ENCODE results near the gene LGALS3BP. TPM values are rescaled to one million over a fixed set of nuclear protein-coding genes. Genes with fewer than 3 reads are reported as not detected.

Gene LGALS3BP
- total RNA-seq, 1 donor from 2014 or later: 73.3 TPM

DNA sequence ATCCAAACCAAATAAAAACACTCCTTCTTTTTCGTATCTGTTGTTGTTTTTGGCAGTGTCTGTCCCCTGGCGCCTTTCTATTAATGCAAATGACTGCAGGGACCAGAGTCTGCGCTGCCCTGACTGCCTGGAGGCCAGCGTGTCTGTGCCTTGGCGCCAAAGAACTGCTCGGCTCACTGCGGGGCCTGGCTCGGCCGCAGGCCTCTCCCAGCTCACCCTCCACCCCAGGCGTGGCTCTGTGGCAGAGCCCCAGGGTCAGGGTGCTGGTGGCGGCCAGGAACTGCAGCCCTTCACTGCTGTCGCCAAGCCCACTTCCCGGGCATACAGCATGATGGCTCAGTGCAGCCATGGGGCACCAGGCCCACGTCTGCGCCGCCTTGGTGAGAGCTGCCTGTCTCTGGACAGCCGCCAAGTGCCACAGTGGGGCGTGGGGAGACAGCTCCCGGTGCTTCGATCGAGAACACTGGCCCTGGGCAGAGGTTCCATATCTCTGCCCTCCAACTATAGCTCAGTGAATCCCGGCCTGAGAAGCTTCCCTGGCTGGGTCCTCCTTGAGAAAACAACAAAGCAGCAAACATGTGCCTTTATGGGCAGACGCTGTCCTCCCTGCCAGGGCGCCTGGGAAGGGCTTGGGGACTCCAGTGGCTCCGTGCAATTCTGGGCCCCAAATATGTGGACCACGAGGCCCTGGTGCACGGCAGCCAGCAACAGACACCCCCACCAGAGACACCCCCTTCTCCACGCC lies 18.8 kb upstream of the LGALS3BP start:
- H3K27me3 Mint-ChIP-seq: no peaks in the 10 kb centered on the region

DNA sequence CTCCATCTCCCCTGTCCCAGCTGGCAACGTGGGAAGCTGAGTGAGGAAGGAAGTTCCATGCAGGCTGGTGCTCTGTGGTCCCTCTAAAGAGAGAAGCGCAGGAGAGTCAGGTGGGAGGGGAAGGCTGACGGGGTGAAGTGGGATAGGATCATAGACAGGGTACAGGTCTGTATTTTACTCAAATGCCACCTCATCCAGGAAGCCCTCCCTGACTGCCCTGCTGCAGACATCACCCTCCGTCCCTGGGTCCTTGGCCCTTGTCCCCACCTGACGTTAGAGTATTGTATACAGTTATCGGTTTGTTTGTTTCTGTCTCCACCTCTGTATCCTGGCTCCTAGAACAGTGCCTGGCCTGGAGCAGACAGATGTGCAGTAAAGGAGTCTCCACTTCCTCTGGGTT lies 18.2 kb upstream of the LGALS3BP start:
- H3K27ac Mint-ChIP-seq: no peak overlapping the region
- H3K36me3 Mint-ChIP-seq (ENCODE audit: low read depth): peaks cover 52% of the 10 kb centered on the region
- intact Hi-C loops (cut with micrococcal nuclease): no loop called here

More for the DNA sequence above, 18.8 kb upstream of the LGALS3BP start:
- Mint-ChIP-seq H3K36me3 (ENCODE audit: low read depth) (peaks cover 49% of the 10 kb centered on the region), H3K4me3 (no peak overlapping the region), H3K9me3 (no peaks in the 10 kb centered on the region), H3K27ac (no peak overlapping the region), H3K4me1 (peaks cover 3% of the 10 kb centered on the region)
- intact Hi-C loops (cut with micrococcal nuclease): no loop called here
- DNase-seq: no peak

GRCh38 chr17:78997231-78997741 lies 17.6 kb upstream of the LGALS3BP start:
- Mint-ChIP-seq H3K36me3 (ENCODE audit: low read depth) (peaks cover 50% of the 10 kb centered on the region), H3K27me3 (no peaks in the 10 kb centered on the region), H3K4me3 (no peak overlapping the region), H3K27ac (no peak overlapping the region), H3K9me3 (no peaks in the 10 kb centered on the region), H3K4me1 (peaks cover 9% of the 10 kb centered on the region)
- intact Hi-C loops (cut with micrococcal nuclease): no loop called here
- no peak for DNase-seq

More for the DNA sequence above, 18.2 kb upstream of the LGALS3BP start:
- Mint-ChIP-seq H3K27me3 (no peaks in the 10 kb centered on the region), H3K9me3 (no peaks in the 10 kb centered on the region), H3K4me3 (no peak overlapping the region), H3K4me1 (peaks cover 8% of the 10 kb centered on the region)
- no peak for DNase-seq

- intact Hi-C loops (cut with micrococcal nuclease): no loop called here
- no peak overlapping the region for H3K27ac Mint-ChIP-seq
- peaks cover 50% of the 10 kb centered on the region for H3K36me3 Mint-ChIP-seq (ENCODE audit: low read depth)
- H3K4me3 Mint-ChIP-seq: no peak overlapping the region
- peaks cover 7% of the 10 kb centered on the region for H3K4me1 Mint-ChIP-seq
- H3K27me3 Mint-ChIP-seq: no peaks in the 10 kb centered on the region
- DNase-seq: no peak
- H3K9me3 Mint-ChIP-seq: no peaks in the 10 kb centered on the region
Measured at GRCh38 chr17:78996781-78997201, 17.1 kb upstream of the LGALS3BP start.

- no peaks in the 10 kb centered on the region for H3K27me3 Mint-ChIP-seq
- peaks cover 7% of the 10 kb centered on the region for H3K4me1 Mint-ChIP-seq
- H3K27ac Mint-ChIP-seq: no peak overlapping the region
- H3K36me3 Mint-ChIP-seq (ENCODE audit: low read depth): peaks cover 53% of the 10 kb centered on the region
- no peaks in the 10 kb centered on the region for H3K9me3 Mint-ChIP-seq
- no peak for DNase-seq
- intact Hi-C loops (cut with micrococcal nuclease): no loop called here
- H3K4me3 Mint-ChIP-seq: no peak overlapping the region
Measured at GRCh38 chr17:78995761-78996451, 16.2 kb upstream of the LGALS3BP start.

- intact Hi-C loops (cut with micrococcal nuclease): no loop called here
Measured at GRCh38 chr17:78995022-78995760, 15.5 kb upstream of the LGALS3BP start.

DNA sequence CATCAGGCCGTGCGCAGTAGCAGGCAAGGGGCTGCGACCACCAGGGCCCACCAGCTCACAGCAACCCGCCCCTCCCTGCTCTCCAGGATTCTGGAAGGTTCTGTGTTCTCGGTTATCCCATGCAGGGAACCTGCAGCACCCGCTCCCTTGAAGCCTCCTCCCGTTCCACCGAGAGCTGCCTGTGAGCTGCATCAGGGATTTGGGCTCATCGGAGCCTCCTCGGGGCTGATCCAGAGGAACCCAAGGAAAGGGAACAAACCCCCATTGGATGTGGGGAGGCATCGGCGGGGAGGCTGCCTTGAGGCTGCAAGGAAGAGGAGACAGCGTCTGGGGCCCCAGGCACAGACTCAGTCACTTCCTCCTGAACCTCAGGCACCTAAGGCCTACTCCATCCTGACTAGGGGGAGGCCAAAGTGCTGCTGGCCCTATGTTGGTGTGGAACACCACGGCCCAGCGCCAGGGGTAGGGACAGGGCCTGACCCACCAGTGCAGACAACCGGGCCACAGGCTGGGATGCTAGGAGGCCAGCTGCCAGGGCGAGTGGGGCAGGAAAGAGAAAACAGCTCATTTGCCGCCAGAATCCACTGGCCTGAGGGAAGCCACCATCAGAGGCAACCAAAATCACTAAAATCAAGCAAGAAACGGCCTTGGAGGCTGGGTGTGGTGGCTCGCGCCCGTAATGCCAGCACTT lies 14.4 kb upstream of the LGALS3BP start:
- DNase-seq: no peak
- H3K27ac Mint-ChIP-seq: no peak overlapping the region

More at GRCh38 chr17:78995022-78995760, 15.5 kb upstream of the LGALS3BP start:
- H3K27me3 Mint-ChIP-seq: no peaks in the 10 kb centered on the region
- H3K4me1 Mint-ChIP-seq: peaks cover 7% of the 10 kb centered on the region
- H3K4me3 Mint-ChIP-seq: no peak overlapping the region
- peaks cover 52% of the 10 kb centered on the region for H3K36me3 Mint-ChIP-seq (ENCODE audit: low read depth)
- H3K27ac Mint-ChIP-seq: no peak overlapping the region
- H3K9me3 Mint-ChIP-seq: no peaks in the 10 kb centered on the region
- no peak for DNase-seq

GRCh38 chr17:78993241-78993956 lies 13.7 kb upstream of the LGALS3BP start:
- DNase-seq: peak; percentile 86
- Mint-ChIP-seq H3K36me3 (ENCODE audit: low read depth) (peaks cover 54% of the 10 kb centered on the region), H3K27ac (peak overlapping the region; percentile 25), H3K4me1 (peaks cover 7% of the 10 kb centered on the region), H3K9me3 (no peaks in the 10 kb centered on the region), H3K27me3 (no peaks in the 10 kb centered on the region), H3K4me3 (no peak overlapping the region)
- intact Hi-C loops (cut with micrococcal nuclease): no loop called here

More for the DNA sequence above, 14.4 kb upstream of the LGALS3BP start:
- Mint-ChIP-seq H3K4me1 (peaks cover 7% of the 10 kb centered on the region), H3K36me3 (ENCODE audit: low read depth) (peaks cover 53% of the 10 kb centered on the region), H3K27me3 (no peaks in the 10 kb centered on the region), H3K9me3 (no peaks in the 10 kb centered on the region), H3K4me3 (no peak overlapping the region)
- intact Hi-C loops (cut with micrococcal nuclease): no loop called here

DNA sequence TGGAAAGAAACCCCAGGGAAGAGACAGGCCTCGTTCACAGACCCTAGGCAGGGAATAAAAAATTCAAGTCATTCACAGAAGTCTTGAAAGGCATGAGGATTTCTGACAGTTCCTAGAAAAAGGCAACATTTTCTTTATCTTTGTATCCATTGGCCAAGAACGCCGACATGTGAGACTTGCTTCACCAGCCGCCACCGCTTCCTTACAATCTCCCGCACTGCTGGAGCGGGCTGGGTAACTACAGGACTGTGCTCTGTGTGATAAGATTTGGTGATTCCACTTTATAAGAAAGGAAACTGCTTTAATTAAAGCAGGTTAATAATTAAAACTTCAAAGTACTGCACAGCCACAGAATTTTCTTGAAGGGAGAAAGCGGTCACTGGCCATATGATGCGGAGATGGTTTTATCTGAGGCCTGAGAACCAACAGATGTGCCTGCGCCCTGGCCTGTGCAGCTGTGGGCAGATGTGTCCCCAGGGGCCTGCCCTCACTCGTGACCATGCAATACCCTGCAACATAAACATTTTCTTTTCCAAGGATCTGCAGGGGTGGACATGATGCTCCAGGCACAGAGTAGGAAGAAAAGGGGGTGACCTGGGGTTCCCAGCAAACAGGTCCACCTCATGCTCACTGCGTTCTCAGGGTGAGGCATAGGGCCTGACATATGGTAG lies 13.0 kb upstream of the LGALS3BP start:
- Mint-ChIP-seq H3K27me3 (no peaks in the 10 kb centered on the region), H3K4me3 (no peak overlapping the region), H3K9me3 (no peaks in the 10 kb centered on the region), H3K27ac (no peak overlapping the region), H3K36me3 (ENCODE audit: low read depth) (peaks cover 49% of the 10 kb centered on the region), H3K4me1 (peaks cover 7% of the 10 kb centered on the region)
- DNase-seq: no peak
- intact Hi-C loops (cut with micrococcal nuclease): no loop called here

GRCh38 chr17:78991906-78992532 lies 12.3 kb upstream of the LGALS3BP start:
- Mint-ChIP-seq H3K27me3 (no peaks in the 10 kb centered on the region), H3K27ac (no peak overlapping the region), H3K36me3 (ENCODE audit: low read depth) (peaks cover 47% of the 10 kb centered on the region), H3K4me3 (no peak overlapping the region), H3K4me1 (peaks cover 8% of the 10 kb centered on the region), H3K9me3 (no peaks in the 10 kb centered on the region)
- intact Hi-C loops (cut with micrococcal nuclease): no loop called here
- no peak for DNase-seq

DNA sequence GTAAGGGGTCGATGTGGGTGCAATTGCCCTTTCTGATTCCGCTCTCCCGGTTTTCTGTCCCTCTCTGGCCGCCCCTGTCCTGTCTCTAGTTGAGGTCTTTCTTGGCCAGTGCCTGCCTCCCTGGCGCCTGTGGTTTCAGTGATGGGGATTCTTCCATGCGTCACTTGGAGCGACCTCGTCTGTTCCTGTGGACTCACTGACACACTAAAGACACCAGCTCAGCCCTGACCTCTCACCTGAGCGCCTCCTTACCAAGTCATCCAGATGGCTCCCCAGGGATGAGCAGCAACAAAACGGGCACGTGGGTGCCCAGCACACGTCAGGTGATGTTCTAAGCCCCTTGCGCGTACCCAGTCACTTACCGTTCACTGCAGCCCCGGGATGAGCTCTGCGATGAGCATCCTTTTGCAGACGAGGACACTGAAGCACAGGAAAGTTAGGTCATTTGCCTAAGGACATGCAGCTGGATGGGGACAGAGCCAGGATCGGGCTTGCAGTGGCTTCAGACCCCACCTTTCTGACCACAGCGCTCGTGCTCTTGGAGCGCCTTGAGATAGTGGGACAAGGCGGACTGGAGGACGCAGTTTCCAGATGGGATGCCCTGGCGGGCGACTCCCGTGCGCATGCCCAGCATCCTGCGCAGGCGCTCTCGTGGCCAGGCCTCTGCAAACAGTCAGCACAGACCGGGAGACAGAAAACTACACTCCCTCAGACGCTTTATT lies 11.5 kb upstream of the LGALS3BP start:
- H3K4me1 Mint-ChIP-seq: peaks cover 16% of the 10 kb centered on the region
- intact Hi-C loops (cut with micrococcal nuclease): no loop called here
- no peak overlapping the region for H3K27ac Mint-ChIP-seq
- H3K36me3 Mint-ChIP-seq (ENCODE audit: low read depth): peaks cover 42% of the 10 kb centered on the region
- DNase-seq: no peak
- H3K27me3 Mint-ChIP-seq: no peaks in the 10 kb centered on the region
- H3K9me3 Mint-ChIP-seq: no peaks in the 10 kb centered on the region
- no peak overlapping the region for H3K4me3 Mint-ChIP-seq
